Epidermal melanocyte (primary cell): ENCODE measurements around the gene DISP3.

Experiments used
- DNase-seq: peaks from one replicate; pipeline ENCODE4 v3.0.0; 2011; ENCODE audit warnings: low spot score; ENCODE audit not compliant: insufficient read length

The DISP3 gene

DNA sequence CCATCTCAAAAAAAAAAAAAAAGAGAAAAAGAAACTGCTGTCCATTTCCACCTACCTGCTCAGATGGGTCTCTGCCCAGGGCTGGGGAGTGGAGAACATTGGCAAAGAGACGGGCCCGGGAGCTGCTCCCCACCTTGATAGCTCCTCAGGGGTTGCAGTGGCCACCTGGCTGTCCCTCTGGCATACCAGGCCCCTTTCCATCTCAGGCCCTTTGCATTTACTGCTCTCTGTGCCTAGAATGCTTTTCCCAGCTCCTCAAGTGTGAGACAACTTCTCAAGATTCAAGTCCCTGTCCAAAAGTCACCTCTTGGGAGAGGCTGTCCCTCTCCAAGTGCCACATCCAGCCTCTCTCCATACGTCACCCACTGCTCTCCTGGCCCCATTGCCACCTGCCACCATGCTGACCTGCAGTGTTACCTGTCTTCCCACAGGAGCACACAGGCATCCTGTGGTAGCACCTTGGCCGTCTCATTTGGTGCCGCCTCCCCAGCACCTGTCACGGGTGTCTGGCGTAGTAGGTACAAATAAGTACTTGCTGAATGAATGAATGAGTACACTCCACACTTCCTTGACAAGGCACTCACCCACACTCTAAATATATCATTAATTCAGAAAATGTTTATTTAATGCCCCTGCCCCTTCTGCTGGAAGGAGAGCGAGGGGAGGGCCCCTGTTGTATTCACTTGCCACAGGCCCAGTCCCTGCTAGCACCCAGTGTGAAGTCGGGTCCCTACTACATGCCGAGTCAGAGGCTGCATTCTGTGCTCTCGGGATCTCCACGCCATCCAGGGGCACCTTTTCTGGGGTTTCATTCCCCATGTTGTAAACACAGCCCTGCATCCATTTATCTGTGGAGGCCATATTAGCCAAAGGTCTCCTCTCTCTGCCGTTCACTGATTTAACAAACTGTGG, 48.8 kb downstream of the DISP3 start:
- no peak for DNase-seq

DNA sequence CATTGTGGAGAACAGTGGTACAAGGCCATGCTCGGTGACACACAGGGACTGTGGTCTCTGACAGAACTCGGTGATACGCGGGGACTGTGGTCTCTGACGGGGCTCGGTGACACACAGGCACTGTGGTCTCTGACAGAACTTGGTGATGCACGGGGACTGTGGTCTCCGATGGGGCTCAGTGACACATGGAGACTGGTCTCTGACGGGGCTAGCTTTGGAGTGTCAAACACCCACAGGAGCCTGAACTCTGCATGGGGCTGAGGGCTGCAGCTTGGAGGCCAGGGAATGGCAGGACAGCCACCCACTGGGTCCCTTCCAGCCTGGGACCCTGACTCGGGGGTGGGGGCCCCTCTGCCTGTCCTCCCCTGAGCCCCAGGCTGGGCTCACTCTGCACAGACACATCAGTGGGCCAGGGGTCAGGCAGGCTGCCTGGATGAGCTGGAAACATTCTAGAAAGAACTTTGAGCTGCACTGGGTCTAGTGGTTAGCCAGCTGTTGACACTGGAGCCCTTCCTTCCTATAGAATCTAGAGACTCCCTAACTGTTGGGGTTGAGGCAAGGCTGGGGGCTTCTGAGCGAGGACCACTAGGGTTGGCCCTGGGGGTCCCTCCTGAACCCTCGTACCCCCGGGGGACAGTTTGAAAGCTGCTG, 49.8 kb downstream of the DISP3 start:
- DNase-seq, result no peak

DNA sequence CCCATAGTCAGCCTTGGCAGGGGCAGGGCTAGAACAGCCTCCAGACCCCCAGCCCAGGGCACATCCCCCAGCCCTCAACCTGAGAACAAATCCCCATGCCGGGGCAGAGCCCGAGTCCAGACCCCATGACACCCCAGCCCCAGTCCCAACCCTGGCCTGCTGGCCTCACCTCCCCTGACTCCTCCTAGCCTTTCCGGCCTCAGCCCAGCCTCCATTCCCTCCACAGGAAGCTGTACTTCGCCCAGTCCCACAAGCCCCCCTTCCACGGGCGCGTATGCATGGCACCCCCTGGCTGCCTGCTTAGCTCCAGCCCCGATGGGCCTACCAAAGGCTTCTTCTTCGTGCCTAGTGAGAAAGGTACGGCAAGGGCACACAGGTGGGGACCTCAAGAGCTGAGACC, 50.4 kb downstream of the DISP3 start:
- no peak for DNase-seq

GRCh38 chr1:11529763-11530730, 51.1 kb downstream of the DISP3 start:
- DNase-seq, result no peak

DNA sequence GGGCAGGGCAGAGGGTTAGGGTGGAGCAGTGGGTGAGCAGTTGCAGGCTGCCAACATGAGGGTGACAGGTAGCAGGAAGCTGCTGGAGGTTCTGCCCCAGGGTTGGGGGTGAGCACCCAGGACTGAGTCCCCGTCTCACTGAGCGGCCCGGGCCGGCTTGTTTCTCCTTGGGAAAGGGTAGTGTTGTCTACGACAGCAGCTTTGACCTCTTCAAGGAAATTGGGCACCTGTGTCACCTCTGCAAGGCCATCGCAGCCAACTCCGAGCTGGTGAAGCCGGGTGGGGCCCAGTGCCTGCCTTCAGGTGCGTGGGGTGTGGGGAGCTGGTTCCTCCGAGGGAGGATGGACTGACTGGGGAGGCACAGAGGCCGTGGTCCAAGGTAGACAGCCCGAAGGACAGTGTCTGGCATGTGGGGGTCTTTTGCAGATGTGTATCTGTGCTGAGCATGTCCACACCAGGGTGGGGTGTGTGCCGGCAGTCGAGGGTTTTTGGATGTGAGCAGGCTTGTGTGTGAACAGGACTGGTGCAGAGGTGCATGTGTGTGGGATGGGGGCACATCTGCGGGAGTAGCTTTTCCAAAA, 51.9 kb downstream of the DISP3 start:
- no peak for DNase-seq

DNA sequence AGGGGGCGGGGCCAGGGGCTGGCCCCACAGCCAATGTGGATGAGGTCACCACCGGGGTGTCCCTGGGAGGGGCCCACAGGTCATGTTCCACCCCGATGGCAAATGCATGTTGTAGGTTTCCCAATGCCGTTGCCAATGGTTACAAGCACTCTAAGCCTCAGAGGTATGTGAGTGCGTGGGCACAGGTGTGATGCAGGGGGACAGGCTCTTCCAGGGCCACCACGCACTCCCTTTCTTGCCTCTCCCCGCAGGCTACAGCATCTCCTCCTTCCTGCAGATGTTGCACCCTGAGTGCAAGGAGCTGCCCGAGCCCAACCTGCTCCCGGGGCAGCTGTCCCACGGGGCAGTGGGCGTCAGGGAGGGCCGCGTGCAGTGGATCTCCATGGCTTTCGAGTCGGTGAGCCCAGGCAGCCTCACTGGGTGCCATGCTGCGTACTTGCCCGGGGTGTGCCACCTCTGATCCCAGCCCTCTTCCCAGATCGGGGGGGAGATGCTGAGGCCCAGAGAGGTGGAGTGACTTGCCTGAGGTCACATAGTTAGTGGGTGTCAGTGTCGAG, 52.4 kb downstream of the DISP3 start:
- no peak for DNase-seq

- DNase-seq, result no peak
Observed at GRCh38 chr1:11531943-11532342, 53.0 kb downstream of the DISP3 start.

- DNase-seq, result no peak
Observed at GRCh38 chr1:11533790-11534787, 55.1 kb downstream of the DISP3 start.

GRCh38 chr1:11534846-11535245, 55.9 kb downstream of the DISP3 start:
- no peak for DNase-seq

DNA sequence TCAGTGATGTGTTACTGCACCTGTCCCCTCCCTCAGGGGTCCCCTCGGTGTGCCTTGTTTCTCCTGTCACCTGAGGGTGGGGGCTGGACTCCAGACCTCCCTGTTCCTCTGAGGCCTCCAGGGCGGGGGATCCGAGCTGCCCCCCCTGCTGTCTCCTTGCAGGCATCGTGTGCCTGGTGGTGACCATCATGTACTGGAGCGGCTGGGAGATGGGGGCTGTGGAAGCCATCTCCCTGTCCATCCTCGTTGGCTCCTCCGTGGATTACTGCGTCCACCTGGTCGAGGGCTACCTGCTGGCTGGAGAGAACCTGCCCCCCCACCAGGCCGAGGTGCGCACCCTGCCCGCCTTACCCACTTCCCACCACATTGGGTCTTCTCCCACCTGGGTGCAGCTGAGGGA, 56.4 kb downstream of the DISP3 start:
- DNase-seq, result no peak

- no peak for DNase-seq
Observed at GRCh38 chr1:11535761-11536572, 57.0 kb downstream of the DISP3 start.

GRCh38 chr1:11536573-11537379, 57.8 kb downstream of the DISP3 start:
- DNase-seq, result no peak

- DNase-seq, result no peak
Observed at GRCh38 chr1:11537380-11537764, 58.4 kb downstream of the DISP3 start.

GRCh38 chr1:11537854-11538591, 59.1 kb downstream of the DISP3 start:
- DNase-seq, result no peak

DNA sequence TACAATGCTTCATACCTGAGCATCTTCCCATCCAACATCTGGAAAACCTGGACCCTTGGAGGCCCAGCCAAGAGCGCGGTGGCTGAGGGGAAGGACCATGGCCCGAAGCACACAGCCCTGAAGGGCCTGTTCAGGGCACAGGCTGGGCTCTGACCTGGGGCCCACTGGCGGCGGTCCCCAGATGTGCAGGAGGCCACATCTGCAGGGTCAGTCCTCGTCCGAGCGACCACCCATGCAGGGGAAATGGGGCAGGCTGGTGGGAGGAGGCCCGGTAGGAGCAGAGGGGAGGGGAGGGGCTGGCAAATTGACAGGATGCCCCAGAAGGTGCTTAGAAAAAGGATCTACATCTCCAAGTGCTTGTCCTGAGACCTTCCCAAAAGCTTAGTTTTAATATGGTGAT, 59.9 kb downstream of the DISP3 start:
- no peak for DNase-seq

GRCh38 chr1:11539850-11540772, 61.2 kb downstream of the DISP3 start:
- no peak for DNase-seq
